ENCODE measurements around the gene STXBP2.

The STXBP2 gene

GRCh38 chr19:7636691-7637373 is at the start of gene STXBP2:
Gene STXBP2 (plus strand): TSS chr19:7637110. CDS start chr19:7637150, 40 bp downstream.
- peak; percentile 98 for DNase-seq

DNA sequence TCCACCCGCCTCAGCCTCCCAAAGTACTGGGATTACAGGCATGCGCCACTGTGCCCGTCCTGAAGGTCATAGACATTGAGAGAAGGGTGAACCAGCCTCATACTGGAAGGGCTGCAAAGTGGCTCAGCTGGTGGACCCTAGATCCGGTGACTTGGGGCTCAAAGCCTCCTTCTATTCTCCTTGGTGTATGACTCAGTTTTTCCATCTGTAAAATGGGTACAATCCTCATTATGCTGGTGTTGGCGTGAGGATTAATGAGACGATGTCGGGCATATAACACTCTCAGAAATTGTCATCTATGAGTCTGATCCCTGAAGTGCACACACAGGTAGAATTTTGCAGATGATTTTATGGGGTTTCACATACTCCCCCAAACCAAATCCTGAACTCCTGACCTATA is 47.1 kb upstream of the STXBP2 start:
- DNase-seq: no peak

GRCh38 chr19:7590256-7590655 is 46.7 kb upstream of the STXBP2 start:
- DNase-seq: no peak

GRCh38 chr19:7595466-7596133 is 41.3 kb upstream of the STXBP2 start, which contains the start of gene CAMSAP3:
Gene CAMSAP3 (plus strand): TSS chr19:7595863. CDS start chr19:7596003, 140 bp downstream.
- peak; percentile 72 for DNase-seq

DNA sequence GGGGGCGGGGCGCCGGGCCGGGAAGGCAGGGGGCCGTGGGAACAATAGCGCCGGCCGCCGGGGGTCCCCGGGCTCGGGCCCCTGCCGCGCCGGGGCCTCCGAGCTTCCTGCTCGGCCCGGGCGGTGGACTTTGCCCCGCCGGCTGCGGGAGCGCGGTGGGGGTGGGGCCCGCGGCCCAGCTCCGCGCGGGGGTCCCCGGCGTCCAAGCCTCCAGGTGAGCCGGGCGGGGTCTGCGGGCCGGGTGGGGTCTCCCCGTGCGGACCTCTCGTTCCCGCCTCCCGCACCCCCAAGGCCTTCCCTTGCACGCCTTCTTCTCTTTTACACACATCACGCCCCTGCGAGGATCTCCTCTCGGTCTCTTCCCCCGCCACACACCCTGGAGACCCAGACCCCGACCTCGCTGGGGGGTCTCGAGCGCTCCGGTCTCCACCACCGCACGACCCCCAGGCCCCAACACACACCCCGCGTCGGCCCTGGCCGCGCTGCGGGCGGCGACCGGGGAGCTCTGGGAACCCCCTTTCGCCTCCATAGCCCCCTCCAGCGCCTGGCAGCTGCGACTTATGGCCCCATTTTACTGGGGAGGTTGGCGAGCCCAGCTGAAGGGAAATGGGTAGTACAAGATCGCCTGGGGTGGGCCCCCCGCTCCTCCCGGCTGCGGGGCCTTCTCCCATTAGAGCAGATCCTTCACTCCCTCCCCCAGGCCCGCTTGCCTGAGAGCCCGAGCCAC is 40.5 kb upstream of the STXBP2 start:
- DNase-seq: no peak

DNA sequence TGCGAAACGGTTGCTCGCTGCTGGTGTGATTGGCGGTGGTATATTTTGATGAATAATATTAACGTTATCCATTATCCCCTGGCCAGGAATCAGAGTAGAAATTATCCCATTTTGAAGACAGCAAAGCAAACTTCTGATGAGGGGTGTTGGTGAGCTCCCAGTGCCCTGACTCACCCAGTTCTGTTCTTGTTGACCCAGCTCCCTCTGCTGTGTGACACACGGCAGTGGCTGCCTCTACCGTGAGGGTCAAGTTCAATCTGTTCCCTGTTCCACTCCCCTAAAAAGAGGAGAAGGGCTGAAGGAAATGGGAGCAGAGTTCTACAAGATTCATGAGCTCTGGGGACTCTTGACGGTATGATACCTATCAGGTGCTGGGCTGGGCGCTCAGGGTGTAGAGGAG is 39.2 kb upstream of the STXBP2 start:
- no peak for DNase-seq

- no peak for DNase-seq
Observed at GRCh38 chr19:7598180-7598579, 38.7 kb upstream of the STXBP2 start.

DNA sequence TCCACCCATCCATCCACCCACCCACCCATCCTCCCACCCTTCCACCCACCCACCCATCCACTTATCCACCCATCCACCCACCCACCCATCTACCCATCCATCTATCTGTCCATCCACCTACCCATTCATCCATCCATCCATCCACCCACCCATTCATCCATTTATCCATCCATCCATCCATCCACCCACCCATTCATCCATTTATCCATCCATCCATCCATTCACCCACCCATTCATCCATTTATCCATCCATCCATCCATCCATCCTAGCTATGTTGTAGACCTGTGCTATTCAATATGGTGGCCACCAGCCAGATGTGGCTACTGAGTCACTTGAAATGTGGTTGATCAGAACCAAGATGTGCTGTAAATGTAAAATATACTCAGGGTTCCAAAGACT is 36.2 kb upstream of the STXBP2 start:
- DNase-seq: no peak

DNA sequence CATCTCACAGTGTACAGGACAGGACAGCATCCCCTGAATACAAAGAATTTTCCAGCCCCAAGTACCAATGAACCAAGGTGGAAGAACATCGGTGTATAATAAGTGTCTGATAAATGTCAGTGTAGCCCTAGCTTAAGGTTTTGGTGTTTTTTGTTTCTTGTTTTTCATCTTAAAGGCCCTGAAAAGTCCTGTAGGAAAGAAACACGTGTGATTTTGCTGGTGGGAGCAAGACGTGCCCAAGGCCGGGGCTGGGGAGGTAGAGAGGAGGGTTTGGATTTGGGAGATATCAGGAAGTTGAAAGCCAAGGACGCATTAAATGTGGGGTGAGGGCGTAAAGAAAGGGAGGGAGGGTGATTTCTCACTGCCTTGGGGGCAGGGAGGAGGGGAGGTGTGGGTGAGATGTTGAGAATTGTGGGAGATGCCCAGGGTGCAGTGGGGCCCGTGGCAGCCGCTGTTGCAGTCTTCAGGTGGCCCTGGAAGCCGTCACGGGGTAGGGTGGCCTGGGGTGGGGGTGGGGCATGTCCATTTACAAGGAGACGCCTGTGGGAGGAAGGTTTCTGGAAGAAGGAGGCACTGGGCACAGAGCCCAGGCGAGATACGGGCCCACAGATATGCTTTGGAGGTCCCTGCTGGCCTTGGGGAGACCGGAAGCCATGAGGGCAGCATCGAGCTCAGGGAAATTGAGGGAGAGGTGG is 34.5 kb upstream of the STXBP2 start:
- DNase-seq: no peak

DNA sequence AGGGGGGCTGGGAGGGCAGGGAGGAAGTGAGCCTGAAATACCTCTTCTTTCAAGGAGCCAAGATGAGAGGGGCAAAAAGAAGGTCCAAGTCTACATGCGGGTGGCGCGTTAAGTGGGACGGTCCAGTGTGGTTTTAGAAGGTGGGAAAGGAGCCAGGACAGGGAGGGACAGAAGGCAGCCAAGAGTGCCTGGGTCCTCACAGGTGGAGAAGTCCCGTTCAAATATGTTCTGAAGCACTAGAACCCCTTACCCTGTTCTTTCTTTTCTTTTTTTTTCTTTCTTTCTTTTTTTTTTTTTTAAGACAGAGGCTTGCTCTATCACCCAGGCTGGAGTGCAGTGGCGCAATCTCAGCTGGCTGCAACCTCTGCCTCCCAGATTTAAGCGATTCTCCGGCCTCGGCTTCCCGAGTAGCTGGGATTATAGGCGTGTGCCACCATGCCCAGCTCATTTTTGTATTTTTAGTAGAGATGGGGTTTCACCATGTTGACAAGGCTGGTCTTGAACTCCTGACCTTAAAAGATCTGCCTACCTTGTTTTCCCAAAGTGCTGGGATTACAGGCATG is 33.9 kb upstream of the STXBP2 start:
- DNase-seq: no peak

- DNase-seq: no peak
Observed at GRCh38 chr19:7603919-7604318, 33.0 kb upstream of the STXBP2 start.

- no peak for DNase-seq
Observed at GRCh38 chr19:7605490-7606222, 31.3 kb upstream of the STXBP2 start.

DNA sequence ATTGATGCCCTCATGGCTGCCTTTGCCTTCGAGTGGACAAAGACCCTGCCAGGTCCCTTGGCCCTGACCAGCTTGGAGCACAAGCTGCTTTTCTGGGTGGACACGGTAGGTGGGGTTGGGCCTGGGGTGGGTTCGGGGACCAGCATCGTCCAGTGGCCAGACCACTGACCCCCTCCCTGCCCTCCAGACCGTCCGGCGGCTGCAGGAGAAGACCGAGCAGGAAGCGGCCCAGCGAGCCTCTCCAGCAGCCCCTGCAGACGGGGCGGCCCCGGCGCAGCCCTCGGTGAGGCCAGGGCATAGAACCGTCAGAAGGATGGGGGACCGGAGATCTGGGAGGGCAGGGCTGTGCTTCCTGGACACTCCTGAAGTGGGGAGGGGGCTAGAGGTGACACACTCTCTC is 30.6 kb upstream of the STXBP2 start:
- DNase-seq: no peak

DNA sequence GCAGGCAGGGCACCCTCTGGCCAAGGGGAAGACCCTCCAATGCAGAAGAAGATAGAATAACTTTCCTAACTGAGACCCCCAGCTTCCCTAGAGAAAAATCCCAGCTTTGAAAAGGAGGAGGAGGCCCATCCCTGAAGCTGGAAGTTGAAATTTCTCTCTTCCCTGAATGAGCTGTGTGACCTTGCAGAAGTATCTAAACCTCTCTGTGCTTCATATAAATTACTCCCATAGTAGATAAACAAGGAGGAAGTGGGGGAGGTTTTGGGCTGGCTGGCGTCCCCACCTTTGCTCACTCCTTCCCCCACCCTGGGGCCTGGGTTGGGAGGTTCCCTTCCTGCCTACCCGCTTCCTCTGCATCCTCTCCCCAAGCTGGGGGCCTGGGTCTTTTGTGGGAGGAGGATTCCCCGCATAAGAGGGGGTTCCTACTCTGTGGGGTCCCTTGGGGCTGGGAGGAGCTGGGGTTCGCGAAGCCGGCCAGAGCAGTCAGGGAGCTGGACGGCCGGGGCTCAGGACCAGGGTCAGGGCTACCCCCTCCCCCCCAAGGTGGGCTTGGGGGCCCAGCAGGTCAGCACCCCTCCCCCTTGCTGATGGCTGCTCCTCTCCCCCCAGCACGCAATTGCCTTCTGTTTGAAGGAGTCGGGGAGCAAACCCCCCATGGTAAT is 29.6 kb upstream of the STXBP2 start:
- DNase-seq: no peak

GRCh38 chr19:7607874-7608560 is 28.9 kb upstream of the STXBP2 start:
- no peak for DNase-seq

DNA sequence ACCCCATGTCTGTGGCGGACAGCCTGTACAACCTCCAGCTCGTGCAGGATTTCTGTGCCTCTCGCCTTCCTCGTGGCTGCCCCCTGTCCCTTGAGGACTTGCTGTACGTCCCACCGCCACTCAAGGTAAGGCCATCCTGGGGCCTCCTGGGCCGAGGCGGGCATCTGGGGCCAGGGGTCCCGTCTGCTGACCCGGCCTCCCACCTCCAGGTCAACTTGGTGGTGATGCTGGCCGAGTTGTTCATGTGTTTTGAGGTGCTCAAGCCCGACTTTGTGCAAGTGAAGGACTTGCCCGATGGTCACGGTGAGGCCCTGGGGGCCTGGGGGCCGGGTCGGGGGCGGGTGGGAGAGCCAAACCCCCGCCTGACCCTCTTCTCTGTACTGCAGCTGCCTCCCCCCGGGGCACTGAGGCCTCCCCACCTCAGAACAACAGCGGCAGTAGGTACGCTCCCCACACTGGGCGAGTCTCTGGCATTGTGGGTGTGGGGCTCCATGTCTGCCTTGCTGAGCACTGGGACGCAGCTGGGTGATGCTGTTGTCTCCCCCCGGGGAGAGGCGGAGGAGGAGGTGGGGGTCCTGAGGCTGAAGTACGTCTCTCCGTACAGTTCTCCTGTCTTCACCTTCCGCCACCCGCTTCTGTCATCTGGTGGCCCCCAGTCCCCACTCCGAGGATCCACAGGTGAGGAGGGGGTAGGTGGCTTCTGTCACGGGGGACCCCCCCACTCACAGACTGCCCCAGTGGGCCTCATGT is 26.2 kb upstream of the STXBP2 start:
- DNase-seq: no peak

GRCh38 chr19:7611541-7612279 is 25.2 kb upstream of the STXBP2 start:
- no peak for DNase-seq

GRCh38 chr19:7612282-7613274 is 24.3 kb upstream of the STXBP2 start:
- DNase-seq: no peak
